GM21528 (cell line): Measurements from ENCODE around the gene VEGFA.

Experiments
- ATAC-seq: cut with Tn5 transposase; IDR thresholded peaks from one replicate; pipeline ENCODE4 v1.9.1; 2021; ENCODE audit warnings: mild to moderate bottlenecking, moderate library complexity; ENCODE audit not compliant: unreplicated experiment, low FRiP score

VEGFA gene

DNA sequence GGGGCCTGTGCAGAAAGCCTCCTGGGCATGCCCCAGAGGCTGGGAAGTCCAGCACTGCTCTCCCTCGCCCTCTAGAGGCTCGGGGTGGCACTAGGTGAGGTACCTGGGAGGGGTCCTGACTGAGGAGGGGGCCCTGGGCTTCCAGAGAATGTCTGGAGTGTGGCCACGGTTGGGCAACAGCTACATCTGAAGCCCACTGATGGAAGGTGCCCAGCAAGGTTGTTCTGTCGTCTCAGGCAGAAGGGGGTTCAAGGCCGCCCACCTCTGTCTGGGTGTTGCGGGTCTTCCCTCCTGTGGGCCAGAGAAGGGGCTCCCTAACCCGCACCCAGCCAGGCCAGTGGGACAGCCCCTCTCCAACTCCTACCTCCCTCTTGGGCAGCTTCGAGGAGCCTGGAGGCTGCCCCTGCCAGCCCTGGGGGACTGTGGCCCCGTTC lies 11.4 kb upstream of the VEGFA start:
- no peak for ATAC-seq

DNA sequence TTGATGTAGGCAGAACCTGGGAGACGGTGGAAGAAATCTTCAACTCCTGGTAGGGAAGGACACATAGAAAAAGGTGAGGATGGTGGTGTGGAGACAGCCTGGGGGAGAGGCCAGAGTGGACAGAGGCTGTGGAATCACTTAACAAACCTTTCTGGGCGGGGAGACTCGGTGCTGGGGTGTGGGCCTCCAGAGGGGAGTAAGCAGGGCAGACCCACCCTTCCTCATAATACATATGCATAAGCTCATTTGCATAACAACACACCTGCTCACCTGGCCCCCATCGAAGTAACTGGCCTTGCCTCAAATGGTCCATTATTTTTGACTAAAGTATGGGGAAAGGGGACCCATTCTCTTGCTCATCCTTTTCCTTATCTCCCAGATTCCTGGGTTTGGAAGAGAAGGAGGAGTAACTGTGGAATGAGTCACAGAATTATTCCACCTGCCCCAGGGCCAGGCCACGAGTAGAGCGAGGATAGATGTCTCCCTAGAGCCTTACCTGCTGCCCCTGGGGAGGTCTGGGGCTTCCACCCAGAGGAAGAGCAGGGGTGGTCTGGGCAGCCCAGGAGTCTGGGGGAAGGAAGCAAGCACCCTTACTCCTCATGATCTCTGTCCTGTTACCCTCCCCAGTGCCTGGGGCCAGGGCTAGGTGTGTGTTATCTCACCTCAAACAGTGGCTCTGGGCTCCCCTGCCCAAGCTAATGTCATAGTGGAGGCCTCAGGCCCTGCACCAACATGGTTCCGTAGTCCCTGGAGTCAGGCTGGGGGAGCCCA lies 10.7 kb upstream of the VEGFA start:
- no peak for ATAC-seq

DNA sequence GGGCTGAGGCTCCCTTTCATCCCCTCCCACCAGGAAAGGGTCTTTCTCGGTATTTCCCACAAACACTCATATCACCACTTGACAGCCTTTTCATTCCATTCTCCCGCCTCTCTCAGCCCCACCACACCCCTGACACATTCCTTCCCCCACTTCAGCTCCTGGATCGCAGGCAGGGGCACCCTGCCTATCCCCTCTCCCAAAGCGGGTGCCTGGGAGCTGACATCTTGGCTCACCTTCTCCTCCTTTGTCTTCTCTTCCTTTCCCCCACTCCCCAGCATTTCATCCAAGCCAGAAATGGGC lies 10.2 kb upstream of the VEGFA start:
- ATAC-seq: no peak

DNA sequence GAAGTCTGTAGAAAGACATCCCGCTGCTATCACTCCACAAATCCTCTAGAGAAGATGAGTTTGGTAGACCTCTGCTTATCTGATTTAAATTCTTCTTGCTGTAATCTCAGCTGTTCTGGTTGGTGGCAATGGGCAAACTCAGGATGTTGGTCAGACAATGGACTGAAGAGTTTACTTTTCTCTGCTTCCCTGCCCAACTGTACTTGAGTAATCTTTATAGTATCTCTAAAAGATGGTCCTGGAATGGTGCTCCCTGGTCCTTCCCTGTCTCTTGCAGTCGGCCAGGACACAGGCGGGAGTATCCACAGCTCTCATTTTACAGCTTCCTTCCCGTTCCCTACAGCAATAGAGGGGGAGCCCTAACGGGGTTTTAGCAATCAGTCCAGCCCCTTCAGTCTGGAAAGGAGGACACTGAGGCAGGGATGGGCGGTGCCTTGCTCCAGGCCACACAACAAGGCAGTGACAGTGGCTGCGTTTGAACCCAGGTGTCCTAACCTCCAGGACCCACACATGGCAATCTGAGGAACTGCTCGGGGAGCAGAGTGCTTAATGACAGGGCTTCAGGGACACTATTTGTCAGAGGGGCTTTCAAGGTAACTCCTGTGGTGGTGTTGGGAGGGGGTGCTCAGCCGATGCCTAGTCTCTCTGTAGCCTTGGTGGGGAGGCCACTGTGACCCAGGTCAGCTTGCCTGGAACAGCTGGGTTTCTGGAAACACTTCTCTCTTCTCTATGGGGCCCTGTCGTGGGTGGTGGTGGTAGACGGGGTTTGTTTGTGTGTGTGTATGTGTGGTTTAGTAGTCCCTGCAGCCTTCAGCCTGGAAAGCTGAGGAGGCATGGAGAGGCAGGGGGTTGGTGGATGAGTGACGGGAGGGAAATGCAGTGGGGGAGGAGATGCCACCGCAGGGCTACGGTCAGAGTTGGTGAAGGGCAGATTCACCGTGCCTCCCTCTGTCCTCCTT lies 9.5 kb upstream of the VEGFA start:
- ATAC-seq: no peak

DNA sequence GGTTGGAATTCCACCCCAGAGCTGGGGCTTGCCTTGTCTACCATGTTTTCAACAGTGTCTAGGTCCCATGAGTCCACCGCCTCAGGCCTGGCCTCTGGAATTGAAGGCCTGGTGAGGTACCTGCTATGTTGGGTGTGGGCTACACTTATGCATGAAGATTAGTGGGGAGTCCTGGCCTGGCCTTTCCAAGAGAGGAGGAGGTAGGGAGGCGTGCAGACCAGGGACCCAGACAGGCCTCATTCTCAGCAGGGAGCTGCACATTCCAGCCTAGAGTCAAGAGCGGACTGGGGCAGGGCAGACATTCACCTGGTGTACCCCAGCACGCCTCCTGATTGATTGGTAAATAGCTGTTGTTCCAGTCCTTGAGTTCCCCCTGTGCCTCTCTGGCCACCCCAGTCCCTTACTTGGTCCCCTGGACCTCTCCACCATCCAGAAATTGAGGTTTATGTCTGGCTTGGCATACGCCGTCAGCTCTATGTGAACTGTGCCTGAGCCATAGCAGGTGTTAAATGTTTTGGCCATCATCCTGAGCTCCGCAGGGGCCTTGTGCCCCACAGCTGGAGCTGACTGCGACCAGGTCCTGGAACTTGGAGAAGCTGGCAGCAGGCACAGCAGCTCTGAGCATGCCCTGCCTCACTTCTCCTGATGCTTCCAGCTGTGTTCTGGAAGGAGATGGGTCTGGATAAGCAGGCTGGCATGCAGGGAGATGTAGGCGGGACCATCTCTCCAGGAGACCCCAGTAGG lies 8.2 kb upstream of the VEGFA start:
- no peak for ATAC-seq

DNA sequence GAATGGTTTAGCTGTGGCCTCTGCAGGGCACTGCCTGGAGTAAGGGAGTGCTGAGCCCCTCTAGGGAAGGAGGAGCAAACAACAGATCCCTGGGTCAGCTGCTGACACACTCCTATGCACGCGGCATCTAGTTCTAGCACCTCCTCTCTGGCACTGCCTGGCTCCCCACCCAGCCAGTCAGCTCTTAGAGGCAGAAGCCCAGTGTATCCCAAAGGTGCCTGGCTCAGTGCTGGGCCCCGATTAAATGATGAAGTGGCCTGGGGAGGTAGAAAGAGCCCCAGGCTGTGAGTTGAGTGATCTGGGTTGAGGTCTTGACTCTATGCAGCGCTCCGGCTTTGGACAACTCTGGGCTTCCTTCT lies 7.6 kb upstream of the VEGFA start:
- ATAC-seq: no peak

DNA sequence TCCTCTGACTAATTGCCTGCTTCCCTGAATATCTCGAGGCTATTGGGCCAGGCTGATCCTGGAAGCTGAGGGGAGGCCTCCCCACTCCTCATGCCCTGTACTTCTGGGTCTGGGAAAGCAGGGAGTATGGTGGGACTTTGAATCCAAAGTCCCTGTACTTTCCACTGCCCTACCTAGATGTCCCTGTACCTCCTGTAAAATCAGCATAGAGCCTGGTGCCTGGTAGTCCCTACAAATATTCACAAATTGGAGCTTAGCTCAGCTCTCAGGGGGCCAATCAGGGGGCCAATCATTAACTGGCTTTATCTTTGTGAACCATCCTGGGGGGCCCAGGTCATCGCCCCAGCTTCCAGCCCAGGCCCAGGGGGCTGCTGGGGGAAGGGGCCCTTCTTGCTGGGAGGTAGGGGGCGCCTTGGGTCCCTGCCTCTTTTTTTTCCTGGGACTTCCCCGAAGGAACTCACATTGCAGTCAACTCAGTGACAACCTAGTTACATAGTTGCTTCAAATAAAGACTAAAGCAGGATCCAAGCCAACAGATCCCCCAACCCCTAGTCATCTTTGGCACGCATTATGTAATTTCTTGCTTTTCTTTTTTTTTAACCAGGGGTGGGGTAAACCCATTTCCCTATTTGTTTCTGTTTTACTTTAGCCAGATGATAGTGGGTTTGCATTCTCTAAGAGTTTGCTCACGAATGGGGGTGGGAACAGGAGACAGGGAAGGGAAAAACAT lies 6.9 kb upstream of the VEGFA start:
- no peak for ATAC-seq

DNA sequence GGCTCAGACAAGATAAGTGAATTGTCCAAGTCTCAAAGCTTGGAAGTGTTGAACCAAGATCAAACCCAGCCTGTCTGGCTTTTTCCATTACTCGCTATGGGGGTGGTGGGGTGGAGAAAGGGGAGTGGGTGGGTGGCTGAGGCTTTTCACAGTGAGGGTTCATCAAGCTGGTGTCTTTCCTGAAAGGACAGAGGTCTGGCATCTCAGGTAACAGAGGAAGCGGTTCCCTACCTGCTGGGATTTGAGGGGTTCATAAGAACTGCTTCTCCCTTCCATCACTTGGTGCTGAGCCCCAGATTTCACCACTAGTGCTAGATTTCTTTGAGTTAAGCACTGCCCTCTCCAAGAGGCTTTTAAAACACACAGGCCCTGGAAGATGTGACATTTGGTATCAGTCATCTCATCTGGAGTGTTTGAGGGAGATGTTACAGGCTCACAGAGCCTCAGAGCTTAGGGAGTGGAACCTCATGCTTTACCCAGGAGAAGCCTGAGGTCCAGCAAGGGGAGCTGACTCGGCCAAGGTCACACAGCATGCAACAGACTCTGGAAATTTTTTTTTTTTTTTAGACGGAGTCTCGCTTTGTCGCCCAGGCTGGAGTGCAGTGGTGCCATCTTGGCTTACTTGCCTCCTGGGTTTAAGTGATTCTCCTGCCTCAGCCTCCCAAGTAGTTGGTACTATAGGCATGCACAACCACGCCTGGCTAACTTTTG lies 6.0 kb upstream of the VEGFA start:
- ATAC-seq: no peak

DNA sequence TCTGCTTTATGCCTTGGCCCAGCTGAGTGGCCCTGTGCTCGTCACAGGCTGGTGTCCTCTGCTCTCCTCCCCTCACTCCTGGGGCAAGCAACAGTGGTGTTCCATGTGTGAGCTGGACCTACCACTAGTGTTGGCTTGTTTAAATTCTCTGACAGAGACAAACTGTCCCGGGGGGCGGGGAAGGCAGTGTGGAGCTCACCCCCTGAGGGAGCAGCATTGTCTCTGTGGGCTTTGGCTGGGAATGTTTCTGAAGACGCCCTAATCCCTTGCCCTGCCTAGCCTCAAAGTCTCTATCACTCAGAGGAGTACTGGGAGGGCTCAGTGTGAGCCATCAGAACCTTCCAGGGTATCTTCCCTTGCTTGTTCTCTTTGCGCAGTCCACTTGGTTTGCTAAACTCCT lies 5.2 kb upstream of the VEGFA start:
- ATAC-seq: no peak

DNA sequence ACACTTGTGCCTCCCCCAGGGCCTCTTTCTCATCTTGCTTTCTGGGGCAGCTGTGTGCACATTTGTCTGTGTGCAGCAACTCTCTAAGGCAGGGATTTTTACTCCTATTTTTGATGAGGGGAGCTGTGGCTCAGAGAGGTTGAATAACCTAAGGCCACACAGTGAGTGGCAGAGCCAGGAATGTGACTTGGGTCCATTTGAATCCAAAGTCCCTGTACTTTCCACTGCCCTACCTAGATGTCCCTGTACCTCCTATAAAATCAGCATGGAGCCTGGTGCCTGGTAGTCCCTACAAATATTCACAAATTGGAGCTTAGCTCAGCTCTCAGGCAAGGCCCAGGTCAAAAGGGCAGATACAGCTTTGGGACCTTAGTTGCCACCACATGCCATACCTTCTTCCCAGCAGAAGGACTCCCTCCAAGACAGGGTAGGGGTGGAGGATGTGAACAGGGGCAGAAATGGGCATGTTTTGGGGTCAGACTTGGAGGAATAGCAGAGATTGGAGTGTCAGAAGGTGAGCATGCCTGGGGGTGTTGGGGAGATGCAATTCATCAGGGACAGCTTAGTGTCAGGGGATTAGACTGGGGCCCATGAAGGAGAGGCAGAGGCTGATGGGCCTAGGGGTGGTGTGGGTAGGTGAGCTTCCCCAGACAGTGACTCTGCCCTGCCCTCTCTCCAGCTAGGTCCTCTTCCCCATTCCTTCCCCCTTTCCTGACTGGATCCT lies 4.1 kb upstream of the VEGFA start:
- ATAC-seq: no peak

DNA sequence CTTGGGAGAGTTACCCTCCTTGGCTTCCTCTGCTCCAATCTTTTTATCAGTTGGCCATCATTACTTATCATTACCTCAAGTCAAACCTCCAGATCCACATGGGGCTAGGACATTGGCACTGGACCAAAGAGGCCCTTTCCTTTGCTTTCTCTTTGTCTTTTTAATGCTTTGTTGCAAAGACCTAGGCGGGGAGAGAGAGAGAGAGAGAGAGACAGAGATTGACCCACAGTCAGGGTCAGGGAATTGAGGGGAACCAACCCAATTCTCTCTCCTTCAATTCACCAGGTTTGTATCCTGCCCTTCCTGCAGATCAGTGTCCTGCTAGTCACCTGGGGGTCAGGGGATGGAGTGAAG lies 3.5 kb upstream of the VEGFA start:
- ATAC-seq: no peak

DNA sequence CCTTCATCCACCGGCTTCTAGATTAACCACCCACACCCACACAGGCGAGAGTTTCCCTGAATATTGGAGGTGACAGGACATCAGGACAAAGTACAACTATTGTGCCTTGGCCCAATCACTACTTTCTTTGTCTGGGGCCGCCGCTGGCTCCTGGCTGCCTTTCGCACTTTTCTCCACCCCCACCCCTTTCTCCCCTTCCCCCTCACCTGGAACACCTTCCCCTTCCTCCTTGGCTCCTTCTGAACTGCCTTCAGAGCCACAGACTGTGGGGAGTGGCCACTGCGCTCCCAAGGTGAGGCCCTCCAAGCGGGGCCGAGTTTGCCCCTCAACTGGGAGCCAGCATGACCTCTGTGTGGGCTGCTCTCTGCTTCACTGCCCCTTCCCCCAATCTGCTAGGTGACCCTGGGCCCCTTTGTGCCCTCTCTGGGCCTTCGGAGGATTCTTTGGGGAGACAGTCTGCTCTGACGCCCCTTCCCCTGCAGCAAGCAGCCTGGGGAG lies 3.0 kb upstream of the VEGFA start:
- ATAC-seq: no peak

DNA sequence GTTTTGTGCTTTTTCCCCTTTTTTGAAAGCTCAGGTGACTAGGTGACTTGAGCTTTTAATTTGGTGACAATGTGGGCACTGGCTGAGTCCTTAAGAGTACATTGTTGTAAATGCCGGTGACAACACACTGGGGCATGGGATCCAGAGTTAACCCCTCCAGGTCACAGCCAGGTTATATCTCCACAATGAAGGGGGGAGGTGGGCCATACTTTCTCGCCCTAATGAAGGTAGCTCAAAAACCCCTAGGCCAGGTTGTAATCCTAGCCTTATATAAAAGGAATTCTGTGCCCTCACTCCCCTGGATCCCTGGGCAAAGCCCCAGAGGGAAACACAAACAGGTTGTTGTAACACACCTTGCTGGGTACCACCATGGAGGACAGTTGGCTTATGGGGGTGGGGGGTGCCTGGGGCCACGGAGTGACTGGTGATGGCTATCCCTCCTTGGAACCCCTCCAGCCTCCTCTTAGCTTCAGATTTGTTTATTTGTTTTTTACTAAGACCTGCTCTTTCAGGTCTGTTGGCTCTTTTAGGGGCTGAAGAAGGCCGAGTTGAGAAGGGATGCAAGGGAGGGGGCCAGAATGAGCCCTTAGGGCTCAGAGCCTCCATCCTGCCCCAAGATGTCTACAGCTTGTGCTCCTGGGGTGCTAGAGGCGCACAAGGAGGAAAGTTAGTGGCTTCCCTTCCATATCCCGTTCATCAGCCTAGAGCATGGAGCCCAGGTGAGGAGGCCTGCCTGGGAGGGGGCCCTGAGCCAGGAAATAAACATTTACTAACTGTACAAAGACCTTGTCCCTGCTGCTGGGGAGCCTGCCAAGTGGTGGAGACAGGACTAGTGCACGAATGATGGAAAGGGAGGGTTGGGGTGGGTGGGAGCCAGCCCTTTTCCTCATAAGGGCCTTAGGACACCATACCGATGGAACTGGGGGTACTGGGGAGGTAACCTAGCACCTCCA lies 2.2 kb upstream of the VEGFA start:
- ATAC-seq: no peak

DNA sequence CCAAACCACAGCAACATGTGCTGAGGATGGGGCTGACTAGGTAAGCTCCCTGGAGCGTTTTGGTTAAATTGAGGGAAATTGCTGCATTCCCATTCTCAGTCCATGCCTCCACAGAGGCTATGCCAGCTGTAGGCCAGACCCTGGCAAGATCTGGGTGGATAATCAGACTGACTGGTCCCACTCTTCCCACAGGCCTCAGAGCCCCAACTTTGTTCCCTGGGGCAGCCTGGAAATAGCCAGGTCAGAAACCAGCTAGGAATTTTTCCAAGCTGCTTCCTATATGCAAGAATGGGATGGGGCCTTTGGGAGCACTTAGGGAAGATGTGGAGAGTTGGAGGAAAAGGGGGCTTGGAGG lies 1.5 kb upstream of the VEGFA start:
- ATAC-seq: no peak

DNA sequence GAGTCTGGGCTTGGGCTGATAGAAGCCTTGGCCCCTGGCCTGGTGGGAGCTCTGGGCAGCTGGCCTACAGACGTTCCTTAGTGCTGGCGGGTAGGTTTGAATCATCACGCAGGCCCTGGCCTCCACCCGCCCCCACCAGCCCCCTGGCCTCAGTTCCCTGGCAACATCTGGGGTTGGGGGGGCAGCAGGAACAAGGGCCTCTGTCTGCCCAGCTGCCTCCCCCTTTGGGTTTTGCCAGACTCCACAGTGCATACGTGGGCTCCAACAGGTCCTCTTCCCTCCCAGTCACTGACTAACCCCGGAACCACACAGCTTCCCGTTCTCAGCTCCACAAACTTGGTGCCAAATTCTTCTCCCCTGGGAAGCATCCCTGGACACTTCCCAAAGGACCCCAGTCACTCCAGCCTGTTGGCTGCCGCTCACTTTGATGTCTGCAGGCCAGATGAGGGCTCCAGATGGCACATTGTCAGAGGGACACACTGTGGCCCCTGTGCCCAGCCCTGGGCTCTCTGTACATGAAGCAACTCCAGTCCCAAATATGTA lies 957 bp upstream of the VEGFA start:
- ATAC-seq: no peak

DNA sequence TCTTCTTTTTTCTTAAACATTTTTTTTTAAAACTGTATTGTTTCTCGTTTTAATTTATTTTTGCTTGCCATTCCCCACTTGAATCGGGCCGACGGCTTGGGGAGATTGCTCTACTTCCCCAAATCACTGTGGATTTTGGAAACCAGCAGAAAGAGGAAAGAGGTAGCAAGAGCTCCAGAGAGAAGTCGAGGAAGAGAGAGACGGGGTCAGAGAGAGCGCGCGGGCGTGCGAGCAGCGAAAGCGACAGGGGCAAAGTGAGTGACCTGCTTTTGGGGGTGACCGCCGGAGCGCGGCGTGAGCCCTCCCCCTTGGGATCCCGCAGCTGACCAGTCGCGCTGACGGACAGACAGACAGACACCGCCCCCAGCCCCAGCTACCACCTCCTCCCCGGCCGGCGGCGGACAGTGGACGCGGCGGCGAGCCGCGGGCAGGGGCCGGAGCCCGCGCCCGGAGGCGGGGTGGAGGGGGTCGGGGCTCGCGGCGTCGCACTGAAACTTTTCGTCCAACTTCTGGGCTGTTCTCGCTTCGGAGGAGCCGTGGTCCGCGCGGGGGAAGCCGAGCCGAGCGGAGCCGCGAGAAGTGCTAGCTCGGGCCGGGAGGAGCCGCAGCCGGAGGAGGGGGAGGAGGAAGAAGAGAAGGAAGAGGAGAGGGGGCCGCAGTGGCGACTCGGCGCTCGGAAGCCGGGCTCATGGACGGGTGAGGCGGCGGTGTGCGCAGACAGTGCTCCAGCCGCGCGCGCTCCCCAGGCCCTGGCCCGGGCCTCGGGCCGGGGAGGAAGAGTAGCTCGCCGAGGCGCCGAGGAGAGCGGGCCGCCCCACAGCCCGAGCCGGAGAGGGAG lies 580 bp downstream of the VEGFA start:
- ATAC-seq: peak; percentile 12

DNA sequence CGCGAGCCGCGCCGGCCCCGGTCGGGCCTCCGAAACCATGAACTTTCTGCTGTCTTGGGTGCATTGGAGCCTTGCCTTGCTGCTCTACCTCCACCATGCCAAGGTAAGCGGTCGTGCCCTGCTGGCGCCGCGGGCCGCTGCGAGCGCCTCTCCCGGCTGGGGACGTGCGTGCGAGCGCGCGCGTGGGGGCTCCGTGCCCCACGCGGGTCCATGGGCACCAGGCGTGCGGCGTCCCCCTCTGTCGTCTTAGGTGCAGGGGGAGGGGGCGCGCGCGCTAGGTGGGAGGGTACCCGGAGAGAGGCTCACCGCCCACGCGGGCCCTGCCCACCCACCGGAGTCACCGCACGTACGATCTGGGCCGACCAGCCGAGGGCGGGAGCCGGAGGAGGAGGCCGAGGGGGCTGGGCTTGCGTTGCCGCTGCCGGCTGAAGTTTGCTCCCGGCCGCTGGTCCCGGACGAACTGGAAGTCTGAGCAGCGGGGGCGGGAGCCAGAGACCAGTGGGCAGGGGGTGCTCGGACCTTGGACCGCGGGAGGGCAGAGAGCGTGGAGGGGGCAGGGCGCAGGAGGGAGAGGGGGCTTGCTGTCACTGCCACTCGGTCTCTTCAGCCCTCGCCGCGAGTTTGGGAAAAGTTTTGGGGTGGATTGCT lies 1.3 kb downstream of the VEGFA start:
- ATAC-seq: peak; percentile 32
